ENCODE measurements around the gene CELF6.
A peak's percentile ranks its signal among the peaks of the same experiment; 100 is the strongest.

The CELF6 gene

DNA sequence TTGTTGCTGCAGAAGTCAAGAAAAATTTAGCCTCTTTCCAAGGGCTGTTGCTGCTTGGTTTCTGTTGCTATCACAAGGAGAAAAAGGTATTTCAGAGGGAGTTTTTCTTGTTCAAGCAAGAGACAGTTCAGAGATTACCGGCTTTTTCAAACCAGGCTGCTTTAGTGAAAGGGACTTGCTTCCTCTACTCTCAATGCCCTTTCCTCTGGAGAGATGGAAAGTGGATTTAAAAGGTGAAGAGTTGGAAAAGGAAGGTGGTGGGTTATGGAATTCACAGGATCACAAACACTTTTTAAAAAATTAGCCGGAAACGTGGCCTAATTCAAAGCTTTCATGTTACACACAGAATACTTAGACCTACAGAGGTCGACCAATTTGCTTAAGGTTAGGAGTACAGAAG, 48.7 kb downstream of the CELF6 start:
- no peak for DNase-seq

DNA sequence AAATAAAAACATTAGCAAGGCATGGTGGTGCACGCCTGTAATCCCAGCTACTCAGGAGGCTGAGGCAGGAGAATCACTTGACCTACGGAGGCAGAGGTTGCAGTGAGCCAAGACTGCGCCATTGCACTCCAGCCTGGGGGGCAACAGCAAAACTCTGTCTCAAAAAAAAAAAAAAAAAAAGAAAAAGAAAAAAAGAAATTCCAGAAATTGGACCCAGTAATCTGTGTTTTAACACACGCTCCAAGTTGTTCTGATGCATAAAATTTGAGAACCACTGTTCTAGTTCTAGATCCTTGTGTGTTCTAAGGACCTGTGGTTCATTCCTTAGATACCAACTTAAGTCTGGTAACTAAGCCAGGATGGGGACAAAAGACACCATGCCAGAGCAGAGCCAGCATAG, 50.2 kb downstream of the CELF6 start:
- no peak for DNase-seq

DNA sequence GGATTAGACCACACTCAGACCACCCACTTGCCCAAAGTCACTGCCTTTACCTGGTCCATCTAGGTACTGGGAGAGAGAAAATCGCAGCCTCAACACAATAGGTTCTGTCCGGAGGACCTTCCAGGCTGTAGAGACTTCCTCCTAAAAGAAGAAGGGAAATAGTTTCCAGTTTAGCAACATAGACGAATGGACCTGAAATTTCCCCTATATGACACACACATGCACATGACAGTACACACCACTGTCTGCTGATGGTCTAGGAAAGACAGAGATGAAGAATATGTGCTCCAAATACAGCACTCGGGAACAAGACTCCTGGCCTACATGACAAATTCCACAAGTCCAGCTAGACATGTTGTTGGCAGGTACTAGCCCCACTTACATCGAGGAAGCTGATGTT, 54.9 kb downstream of the CELF6 start:
- no peak for DNase-seq

DNA sequence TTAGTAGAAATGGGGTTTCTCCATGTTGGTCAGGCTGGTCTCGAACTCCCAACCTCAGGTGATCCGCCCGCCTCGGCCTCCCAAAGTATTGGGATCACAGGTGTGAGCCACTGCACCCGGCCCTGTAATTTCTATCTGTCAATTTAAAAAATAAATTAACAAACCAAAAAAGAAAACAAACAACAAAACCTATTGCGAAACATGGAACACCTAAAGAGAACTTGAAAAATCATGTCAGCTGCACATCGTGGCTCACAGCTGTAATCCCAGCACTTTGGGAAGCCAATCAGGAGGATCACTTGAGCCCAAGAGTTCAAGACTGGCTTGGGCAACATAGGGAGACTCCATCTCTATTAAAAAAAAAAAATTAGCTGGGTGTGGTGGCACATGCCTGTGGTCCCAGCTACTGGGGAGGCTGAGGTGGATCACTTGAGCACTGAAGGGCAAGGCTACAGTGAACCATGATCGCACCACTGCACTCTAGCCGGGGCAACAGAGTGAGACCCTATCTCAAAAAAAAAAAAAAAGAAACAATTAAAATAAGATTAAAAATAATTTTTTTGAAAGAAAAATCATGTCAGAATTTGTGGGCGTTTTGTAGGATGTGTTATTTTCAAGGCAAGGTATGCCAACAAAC, 67.2 kb downstream of the CELF6 start:
- DNase-seq: no peak

DNA sequence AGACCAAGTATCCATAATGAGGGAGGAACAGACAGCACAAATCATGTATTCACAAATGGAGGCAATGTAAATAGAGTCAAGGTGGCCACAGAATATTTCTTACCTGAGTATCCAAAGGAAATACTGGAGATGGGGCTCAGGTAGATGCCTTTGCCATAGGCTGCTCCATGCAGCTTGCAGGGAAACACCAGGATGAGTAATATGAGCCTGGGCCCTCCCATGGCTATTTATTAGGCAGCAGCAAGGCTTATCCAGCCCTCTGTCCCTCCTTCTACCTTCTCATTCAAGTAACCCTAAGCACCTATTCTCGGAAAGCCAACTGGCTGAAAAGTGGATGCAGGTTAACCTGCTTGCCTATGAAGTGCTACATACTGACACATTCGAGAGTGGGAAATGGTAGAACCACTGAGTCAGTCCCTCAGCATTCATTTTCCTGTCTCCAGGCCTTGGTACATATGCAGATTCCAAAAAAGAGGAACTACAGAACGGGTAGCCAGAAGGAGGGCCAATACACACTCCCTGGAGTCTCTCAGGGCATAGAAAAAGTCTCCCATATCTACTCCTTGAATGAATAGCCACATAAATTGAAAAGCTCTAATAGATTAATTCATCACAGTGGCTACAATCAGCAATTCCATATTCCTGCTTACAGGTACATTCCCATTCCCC, 70.7 kb downstream of the CELF6 start:
- DNase-seq: no peak

DNA sequence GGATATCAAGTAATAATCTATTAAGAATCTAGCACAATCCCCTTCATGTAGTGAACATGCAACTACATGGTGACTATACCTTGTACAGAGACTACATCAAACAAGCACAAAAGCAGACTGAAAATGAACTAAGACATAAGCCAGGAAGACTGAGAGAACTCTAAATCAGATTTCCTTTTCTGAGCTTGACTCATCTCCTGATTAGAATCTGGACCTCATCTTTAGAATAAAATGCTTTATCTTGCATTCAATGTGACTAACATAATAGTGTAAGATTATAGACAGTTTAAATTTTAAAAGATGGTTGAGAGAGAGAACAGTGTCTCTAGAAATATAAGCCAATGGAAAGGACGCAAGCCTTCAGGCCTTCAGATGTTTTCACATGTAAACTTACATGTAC, 71.4 kb downstream of the CELF6 start:
- DNase-seq: no peak

DNA sequence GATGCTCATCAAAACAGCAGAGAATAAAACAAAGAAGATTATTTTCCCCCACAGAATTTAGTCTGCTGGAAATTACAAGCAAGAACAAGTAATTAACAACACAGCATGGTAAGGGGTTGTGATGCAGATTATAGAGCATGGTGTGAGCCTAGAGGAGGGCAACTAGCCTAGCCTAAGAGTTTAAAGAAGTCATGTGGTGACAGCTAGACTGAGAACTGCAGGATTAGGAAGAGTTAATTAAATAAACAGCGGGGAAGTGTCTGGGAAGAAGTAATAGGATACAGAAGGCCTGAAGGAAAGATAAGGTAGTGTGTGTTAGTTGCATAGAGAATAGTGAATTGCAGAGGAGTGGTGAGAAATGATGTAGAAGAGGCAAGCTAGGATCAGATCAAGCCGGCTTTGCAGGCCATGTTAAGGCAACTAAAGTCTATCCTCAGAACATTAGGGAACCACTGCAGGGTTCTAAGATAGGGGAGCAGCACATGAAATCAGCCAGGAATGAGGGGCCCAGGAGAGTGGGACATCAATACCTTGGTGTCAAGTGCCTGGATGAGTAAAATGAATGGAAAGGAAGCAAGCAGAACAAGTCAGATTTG, 77.1 kb downstream of the CELF6 start:
- DNase-seq: no peak

DNA sequence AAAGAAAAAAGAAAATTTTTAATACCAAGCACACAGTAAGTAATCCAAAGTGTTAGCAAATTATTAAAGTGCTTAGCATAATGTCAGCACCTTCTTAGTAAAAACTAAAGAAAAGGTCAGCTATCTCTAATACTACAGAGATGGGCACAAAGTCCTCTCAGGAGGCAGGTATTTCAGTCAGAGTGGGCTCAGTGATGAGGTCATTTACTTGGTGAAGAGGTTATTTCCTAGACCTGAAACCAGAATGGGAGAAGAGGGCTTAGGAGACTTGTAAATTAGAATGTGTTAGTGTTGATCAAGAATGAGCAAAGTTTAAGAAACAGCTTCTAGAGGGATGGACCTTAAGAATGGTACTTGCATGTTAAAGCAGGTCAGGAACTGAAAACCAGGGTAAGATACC, 80.3 kb downstream of the CELF6 start:
- DNase-seq: no peak

DNA sequence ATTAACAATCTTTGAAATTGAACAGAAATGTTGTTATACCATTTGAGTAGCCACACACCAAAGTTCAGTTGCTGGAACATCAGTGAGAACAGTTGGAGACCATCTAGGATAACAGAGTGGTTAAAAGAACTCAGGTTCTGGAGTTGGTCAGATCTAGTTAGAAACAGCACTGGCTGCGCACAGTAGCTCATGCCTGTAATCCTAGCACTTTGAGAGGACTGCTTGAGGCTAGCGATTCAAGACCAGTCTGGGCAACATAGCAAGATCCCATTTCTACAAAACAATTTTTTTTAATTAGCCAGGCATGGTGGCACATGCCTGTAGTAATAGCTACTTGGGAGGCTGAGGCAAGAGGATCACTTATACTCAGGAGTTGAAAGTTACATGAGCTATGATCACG, 81.4 kb downstream of the CELF6 start:
- DNase-seq: no peak

DNA sequence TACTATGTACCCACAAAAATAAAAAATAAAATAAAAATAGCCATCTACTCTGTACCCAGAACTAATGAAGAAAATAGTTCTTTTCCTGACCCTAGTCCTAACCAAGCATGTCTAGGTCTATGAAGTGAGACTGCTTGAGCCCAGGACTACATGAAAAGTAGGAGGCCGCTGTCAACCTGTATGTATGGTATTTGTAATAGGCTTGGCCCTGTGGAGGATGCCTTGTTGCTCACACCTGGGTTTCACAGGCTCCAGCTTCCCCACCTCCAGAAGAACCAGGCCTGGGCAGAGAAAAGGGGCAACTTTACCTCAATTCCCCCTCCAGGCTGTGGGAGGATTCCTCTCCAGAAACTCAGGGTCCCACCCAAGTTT, 82.1 kb downstream of the CELF6 start:
- peak; percentile 19 for DNase-seq

DNA sequence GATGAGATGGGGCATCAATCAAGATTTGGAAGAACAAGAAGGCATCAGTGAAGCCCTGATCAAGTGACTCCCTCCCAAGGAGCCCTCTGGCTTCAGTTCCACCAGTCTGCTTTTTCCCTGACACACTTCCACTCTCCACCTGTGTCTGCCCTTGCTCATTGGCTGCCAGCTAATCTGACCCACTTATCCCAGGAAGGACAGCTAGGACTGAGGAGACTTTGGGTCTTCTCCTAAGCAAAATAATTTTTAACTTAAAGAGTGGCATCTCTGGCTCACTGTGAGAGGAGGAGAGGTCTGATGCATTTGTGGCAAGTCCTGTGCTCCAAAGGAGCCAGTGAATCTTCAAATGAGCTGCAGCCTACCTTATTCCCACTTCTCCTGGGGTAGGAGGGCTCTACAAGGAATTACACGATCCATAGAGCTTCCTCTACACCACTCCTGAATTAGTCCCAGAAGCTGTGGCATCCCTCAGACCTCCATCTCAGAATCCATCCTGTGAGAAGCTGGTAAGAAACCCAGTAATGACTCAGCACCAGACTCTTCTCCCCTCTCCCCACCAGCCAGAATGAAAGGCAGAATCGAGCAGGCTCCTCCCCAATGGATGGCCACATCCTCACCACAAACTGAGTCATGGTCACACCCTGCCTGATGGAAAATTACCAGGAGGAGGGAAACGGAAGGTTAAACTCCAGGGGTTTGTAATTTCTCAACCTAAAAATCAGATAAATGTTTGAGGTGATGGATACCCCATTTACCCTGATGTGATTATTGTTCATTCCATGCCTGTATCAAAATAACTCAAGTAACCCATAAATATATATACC, 82.7 kb downstream of the CELF6 start:
- DNase-seq: peak; percentile 94

DNA sequence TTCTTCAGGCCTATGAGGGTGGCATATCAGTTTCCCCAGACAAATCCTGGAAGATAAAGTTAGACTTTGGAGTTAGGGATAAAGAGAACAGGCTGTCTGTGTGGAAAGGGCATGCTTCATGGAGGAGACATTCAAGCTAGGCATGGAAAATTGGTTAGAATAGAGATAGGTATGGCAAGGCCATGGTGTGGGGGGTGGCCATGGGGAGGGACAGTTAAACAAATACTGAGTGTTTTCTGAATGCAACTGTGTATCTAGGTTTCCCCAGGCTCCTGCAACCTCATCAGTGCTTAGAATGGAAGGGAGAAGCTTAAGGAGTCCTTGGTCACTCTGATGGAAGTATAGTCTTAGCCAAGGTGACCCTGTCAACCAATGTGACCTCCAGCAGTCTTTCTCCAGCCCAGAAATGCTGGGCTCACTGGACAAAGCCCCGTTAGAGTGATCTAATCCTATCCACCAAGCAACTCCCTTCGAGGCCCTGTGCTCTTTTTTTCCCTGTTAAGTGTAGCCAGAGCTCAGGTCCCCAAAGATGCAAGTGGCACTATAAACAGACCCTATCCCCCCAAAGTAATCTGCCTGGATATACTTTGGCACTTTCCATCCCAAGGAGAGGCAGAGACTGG, 83.5 kb downstream of the CELF6 start:
- DNase-seq: no peak

DNA sequence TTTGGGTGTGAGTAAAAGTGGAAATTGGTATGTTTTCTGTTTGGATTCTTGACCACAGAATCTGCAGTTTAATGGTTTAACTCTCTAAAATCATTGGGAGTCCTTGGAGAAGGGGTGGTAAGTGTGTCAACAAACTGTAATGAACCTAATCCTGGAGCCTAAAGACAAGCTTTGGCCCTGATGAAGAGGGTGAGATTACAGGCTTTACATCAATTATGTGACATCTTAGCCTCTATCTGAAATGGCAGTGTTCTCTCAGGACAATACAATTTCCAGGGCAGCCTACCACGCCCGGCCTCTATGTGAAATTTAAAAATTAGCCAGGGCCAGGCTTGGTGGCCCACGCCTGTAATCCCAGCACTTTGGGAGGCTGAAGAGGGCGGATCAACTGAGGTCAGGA, 84.7 kb downstream of the CELF6 start:
- no peak for DNase-seq
